HepG2 (cell line): ENCODE measurements around the gene ATOSB. TPM values are rescaled to one million over a fixed set of nuclear protein-coding genes. Genes with fewer than 3 reads are reported as not detected.

ENCODE experiments used
- CEBPB ChIP-seq: IDR thresholded peaks from 2 replicates; pipeline ENCODE4 v1.6.1; 2011; ENCODE audit warnings: low read depth, low read length, improper control_type of control experiment, borderline replicate concordance
- ELK4 ChIP-seq: sonication (generic); formaldehyde crosslinking; IDR thresholded peaks from 2 replicates; pipeline ENCODE4 v1.9.0; 2021; ENCODE audit warnings: missing genetic modification reagents, borderline replicate concordance
- FOXA1 ChIP-seq, 2 experiments: fragments of 450-650 bp in 1 of 2; sonication (generic) in 1 of 2; formaldehyde crosslinking in 1 of 2; IDR thresholded peaks; 2 replicates each; pipeline versions ENCODE4 v1.4.0 to v1.6.1; 2016 to 2020; ENCODE audit warnings: missing genetic modification reagents in 1 of 2
- HOXA9 ChIP-seq: sonication (generic); formaldehyde crosslinking; IDR thresholded peaks from 2 replicates; pipeline ENCODE4 v1.8.1; 2022; ENCODE audit warnings: missing genetic modification reagents, mild to moderate bottlenecking, moderate library complexity, borderline replicate concordance
- PAX8 ChIP-seq: sonication (generic); formaldehyde crosslinking; IDR thresholded peaks from 2 replicates; pipeline ENCODE4 v1.8.0; 2022; ENCODE audit warnings: mild to moderate bottlenecking, missing genetic modification reagents, borderline replicate concordance
- RBM22 ChIP-seq: fragments of 200-400 bp; formaldehyde crosslinking; optimal IDR thresholded peaks from 2 replicates; pipeline ENCODE3; 2017; ENCODE audit warnings: mild to moderate bottlenecking, low read length, moderate library complexity
- SOX5 ChIP-seq: IDR thresholded peaks from 2 replicates; pipeline ENCODE4 v1.6.1; 2016; ENCODE audit warnings: borderline replicate concordance
- ZNF678 ChIP-seq: sonication (generic); formaldehyde crosslinking; IDR thresholded peaks from 2 replicates; pipeline ENCODE4 v1.4.0; 2020; ENCODE audit warnings: mild to moderate bottlenecking, missing genetic modification reagents
- polyA plus RNA-seq, 8 experiments: library from polyadenylated mRNA; depleted of rRNA in 3 of 8; stranded (reverse) in 7 of 8; unstranded in 1 of 8; fragments of >200 nt; fragmentation: Illumina TruSeq in 4 of 8; extraction: Trizol in 4 of 8; gene quantifications; 2 replicates each; pipeline versions ENCODE4 v1.2.1 to v1.2.3, GENCODE V29; 2011 to 2016; ENCODE audit warnings: low read depth in 4 of 8, missing spikeins in 1 of 8, mixed read lengths in 1 of 8; ENCODE audit not compliant: insufficient read depth in 1 of 8
- total RNA-seq, 5 experiments: library from RNA; depleted of rRNA; stranded (reverse); fragments of >200 nt; fragmentation: Illumina TruSeq; extraction: Trizol; gene quantifications; 2 replicates each; pipeline ENCODE4 v1.2.3, GENCODE V29; 2016; ENCODE audit warnings: low read depth in 1 of 5
- TF ChIP-seq, protein P1 (sequence below): sonication (generic); formaldehyde crosslinking; IDR thresholded peaks from 2 replicates; pipeline ENCODE4 v1.5.0; 2020; ENCODE audit warnings: mild to moderate bottlenecking, missing genetic modification reagents, borderline replicate concordance

Gene ATOSB
- total and polyA plus RNA-seq, 2 of the 13 experiments (the other 11 are each of a cell fraction or from before 2014, with no cell fraction given), result 1.9 to 6.4 TPM

DNA sequence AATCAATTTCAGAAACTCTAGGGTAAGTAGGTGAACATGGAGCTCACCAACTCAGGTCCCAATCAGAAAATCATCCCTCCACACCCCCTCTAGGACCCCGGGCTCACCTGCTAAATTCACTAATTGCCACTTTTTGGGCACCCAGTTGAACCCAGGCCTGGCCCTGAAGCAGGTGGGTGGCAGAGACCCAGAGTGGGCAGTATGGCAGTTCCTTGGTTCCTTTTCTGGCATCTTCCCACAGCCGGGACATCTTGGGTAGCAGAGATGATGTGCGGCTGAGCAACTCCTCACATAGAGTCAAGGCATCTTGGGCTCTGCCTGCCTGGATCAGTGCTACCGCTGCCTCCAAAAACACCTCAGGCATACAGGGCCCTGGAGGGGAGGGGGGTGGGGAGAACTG, 40.3 kb downstream of the ATOSB start (continued):
- TF ChIP-seq ELK4 (CRISPR knock-in tag), result no peak
- TF ChIP-seq PAX8 (CRISPR knock-in tag), result no peak
- TF ChIP-seq ZNF678, result no peak
- no peak for TF ChIP-seq HOXA9 (CRISPR knock-in tag)
- TF ChIP-seq SOX5, result no peak
- no peak for TF ChIP-seq CEBPB
- no peak for TF ChIP-seq FOXA1 (IDR thresholded peaks at IDR 0.05)
- no peak for TF ChIP-seq FOXA1 (CRISPR knock-in tag; IDR thresholded peaks at IDR 0.05)
- TF ChIP-seq, protein P1, sequence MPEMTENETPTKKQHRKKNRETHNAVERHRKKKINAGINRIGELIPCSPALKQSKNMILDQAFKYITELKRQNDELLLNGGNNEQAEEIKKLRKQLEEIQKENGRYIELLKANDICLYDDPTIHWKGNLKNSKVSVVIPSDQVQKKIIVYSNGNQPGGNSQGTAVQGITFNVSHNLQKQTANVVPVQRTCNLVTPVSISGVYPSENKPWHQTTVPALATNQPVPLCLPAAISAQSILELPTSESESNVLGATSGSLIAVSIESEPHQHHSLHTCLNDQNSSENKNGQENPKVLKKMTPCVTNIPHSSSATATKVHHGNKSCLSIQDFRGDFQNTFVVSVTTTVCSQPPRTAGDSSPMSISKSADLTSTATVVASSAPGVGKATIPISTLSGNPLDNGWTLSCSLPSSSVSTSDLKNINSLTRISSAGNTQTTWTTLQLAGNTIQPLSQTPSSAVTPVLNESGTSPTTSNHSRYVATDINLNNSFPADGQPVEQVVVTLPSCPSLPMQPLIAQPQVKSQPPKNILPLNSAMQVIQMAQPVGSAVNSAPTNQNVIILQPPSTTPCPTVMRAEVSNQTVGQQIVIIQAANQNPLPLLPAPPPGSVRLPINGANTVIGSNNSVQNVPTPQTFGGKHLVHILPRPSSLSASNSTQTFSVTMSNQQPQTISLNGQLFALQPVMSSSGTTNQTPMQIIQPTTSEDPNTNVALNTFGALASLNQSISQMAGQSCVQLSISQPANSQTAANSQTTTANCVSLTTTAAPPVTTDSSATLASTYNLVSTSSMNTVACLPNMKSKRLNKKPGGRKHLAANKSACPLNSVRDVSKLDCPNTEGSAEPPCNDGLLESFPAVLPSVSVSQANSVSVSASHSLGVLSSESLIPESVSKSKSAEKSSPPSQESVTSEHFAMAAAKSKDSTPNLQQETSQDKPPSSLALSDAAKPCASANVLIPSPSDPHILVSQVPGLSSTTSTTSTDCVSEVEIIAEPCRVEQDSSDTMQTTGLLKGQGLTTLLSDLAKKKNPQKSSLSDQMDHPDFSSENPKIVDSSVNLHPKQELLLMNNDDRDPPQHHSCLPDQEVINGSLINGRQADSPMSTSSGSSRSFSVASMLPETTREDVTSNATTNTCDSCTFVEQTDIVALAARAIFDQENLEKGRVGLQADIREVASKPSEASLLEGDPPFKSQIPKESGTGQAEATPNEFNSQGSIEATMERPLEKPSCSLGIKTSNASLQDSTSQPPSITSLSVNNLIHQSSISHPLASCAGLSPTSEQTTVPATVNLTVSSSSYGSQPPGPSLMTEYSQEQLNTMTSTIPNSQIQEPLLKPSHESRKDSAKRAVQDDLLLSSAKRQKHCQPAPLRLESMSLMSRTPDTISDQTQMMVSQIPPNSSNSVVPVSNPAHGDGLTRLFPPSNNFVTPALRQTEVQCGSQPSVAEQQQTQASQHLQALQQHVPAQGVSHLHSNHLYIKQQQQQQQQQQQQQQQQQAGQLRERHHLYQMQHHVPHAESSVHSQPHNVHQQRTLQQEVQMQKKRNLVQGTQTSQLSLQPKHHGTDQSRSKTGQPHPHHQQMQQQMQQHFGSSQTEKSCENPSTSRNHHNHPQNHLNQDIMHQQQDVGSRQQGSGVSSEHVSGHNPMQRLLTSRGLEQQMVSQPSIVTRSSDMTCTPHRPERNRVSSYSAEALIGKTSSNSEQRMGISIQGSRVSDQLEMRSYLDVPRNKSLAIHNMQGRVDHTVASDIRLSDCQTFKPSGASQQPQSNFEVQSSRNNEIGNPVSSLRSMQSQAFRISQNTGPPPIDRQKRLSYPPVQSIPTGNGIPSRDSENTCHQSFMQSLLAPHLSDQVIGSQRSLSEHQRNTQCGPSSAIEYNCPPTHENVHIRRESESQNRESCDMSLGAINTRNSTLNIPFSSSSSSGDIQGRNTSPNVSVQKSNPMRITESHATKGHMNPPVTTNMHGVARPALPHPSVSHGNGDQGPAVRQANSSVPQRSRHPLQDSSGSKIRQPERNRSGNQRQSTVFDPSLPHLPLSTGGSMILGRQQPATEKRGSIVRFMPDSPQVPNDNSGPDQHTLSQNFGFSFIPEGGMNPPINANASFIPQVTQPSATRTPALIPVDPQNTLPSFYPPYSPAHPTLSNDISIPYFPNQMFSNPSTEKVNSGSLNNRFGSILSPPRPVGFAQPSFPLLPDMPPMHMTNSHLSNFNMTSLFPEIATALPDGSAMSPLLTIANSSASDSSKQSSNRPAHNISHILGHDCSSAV (CRISPR knock-in tag), result no peak
- TF ChIP-seq RBM22, result no peak
